H7 (cell line): ENCODE measurements around the gene SPOPL. TPM values are rescaled to one million over a fixed set of nuclear protein-coding genes. Genes with fewer than 3 reads are reported as not detected.
"Not testable (repeated sequence)": the region's sequence is repeated elsewhere in the genome, so short reads cannot be mapped to it uniquely, and the experiment has no call there.

Source experiments
- DNase-seq: peaks from one replicate; pipeline ENCODE4 v3.0.0; 2012
- H3K27me3 ChIP-seq: 2 replicates; pipeline ENCODE4 v1.6.0; 2011; ENCODE audit warnings: mild to moderate bottlenecking, low read length; ENCODE audit not compliant: control insufficient read depth, insufficient read depth
- H3K36me3 ChIP-seq: replicated peaks from 2 replicates; pipeline ENCODE4 v1.5.1; 2011; ENCODE audit warnings: low read length; ENCODE audit not compliant: control insufficient read depth, insufficient read depth
- H3K4me3 ChIP-seq: 2 replicates; pipeline ENCODE4 v1.5.1; 2011; ENCODE audit warnings: low read depth, mild to moderate bottlenecking, control low read depth, low read length, moderate library complexity; ENCODE audit not compliant: insufficient read depth
- total RNA-seq: library from RNA; depleted of rRNA; stranded (reverse); fragments of >200 nt; shearing (Covaris generic); gene quantifications from 2 replicates; pipeline ENCODE4 v1.2.3, GENCODE V29; 2014; rRNA removed

The SPOPL gene
- total RNA-seq: 5.1 and 7.8 TPM in 2 replicates

DNA sequence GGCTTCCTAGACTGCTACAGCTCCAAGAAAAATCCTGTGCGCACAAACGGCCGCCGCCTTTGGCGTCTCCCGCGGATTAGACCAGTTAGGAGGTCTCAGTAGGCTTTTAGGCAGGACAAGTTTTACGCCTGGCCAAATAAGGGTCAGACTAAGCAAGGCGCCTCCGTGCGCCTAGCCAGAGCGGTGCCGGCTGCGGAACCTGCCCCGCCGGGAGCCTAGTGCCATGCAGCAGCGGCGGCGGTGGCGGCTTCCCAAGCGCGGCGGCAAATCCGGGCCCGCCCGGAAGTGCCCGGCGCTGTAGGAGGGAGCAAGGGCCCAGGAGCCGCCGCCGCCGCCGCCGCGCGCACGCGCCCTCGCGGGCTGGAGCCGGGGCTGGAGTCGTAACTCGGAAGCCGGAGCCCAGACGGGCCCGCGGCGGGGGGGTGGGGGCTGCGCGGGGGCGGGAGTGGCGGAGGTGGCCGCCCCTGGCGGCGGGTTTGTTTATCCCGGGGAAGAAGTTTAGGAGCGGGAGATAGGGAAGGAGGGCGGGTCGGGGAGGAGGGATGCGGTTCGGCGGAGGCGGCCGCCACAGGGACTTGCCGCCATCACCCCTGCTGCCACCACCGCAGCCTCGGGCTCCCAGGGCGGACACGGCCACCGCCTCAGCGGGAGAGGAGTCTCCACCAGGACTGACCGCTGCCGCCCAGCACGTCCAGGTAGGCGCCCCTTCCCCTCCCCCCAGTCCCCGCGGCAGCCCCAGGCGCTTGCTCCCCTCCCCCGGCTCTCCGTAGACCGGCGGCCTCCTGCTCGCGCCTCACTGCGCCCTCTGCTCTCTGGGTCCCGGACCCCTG is at the start of gene SPOPL:
Gene SPOPL (plus strand): TSS at position 346 of the 830 bp plus-strand sequence. CDS start 48,447 bp downstream, outside the sequence.
- peak; percentile 96 for DNase-seq
- H3K4me3 ChIP-seq: peak within 1 kb of the TSS; percentile 85
- H3K27me3 ChIP-seq: no peaks in the 10 kb centered on the region
- no peaks in the 10 kb centered on the region for H3K36me3 ChIP-seq

DNA sequence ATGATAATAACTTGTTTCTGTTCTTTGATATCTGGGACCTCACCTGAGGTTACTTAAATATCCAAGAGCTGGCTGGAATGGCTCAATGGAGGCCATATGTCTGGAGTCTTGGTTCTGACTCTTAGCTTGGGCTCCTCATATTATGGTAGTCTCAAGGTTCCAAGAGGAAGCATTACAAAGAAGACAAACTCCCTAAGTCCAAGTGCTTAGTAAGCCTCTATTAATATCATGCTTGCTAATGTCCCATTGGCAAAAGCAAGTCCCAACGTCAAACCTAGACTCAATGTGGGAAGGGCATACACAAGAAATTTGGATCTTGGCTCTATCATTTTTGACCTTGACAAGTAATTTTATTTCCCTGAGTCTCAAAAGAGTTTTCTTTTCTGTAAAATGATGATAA is 49.2 kb upstream of the SPOPL start:
- no peak overlapping the region for H3K4me3 ChIP-seq
- DNase-seq: no peak
- no peaks in the 10 kb centered on the region for H3K36me3 ChIP-seq
- H3K27me3 ChIP-seq: no peaks in the 10 kb centered on the region

DNA sequence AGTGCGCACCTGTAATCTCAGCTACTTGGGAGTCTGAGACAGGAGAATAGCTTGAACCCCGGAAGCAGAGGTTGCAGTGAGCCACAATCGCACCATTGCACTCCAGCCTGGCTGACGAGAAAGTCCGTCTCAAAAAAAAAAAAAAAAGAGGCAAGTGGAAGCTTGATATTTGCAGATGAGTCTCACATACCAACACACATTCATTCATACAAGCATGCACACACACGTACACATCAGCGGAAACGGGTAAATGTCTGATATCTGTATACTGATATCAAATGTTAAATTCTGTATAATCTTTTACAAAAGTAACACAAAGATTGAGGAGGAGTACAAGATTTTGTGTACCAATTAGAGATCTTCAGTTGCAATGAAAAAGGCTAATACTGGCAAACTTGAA is 47.8 kb upstream of the SPOPL start:
- no peak overlapping the region for H3K4me3 ChIP-seq
- H3K27me3 ChIP-seq: no peaks in the 10 kb centered on the region
- H3K36me3 ChIP-seq: no peaks in the 10 kb centered on the region
- DNase-seq: no peak

DNA sequence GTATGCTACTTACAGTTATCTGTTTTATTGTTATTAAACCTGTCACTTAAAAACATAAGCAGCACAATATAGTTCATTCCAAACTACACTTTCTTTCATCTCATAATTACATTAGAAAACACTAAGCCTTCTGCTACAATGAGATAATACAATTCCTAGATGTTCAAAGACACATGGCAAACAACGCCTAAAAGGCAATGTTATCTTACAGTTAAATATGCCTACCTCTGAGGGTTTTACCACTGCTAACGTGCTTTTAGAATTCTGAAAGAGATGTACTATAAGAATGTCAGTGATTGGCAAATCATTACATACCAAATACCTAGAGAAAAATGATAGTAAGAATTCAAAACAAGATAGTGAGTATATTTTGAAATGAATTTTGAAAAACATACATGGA is 46.8 kb upstream of the SPOPL start:
- DNase-seq: no peak
- Histone ChIP-seq H3K36me3 (no peaks in the 10 kb centered on the region), H3K4me3 (no peak overlapping the region), H3K27me3 (no peaks in the 10 kb centered on the region)

DNA sequence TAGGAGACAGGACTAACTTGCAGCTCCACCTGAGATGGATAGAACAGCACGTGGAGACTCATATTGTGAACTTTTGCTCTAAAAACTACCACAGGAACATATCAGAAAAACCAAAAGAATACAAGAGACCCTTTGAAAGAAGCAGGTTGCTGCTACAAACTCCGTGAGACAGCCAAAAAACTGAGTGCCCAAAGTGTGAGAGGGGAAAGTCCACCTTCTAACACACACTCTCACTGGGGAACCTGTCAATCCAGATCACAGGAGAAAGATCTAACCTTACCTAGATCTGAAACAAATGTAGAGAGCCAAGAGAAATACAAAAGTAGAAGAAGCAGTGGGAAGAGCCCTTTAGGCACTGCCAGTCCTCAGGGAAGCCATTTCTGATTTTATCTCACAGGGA is 46.3 kb upstream of the SPOPL start:
- Histone ChIP-seq H3K27me3 (no peaks in the 10 kb centered on the region), H3K36me3 (no peaks in the 10 kb centered on the region), H3K4me3 (no peak overlapping the region)
- no peak for DNase-seq

DNA sequence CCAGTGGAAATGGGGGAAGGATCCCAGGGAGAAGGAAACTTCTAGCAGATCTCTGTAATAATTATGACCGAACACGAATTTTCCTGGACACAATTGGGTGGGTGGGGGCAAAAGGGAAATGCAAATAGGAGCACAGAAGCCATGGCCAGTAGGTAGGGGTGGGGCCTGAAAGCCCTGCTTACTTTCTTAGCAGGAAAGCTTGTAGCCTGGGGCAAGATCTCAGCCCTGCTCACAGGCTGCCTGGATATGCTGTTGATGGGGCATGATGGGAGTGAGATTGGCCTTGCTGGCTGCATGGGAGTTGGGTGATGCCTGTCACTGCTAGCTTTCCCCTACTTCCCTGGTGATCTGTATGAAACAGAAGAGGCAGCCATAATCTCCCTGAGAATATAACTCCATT is 45.9 kb upstream of the SPOPL start:
- DNase-seq: no peak
- no peaks in the 10 kb centered on the region for H3K36me3 ChIP-seq
- no peak overlapping the region for H3K4me3 ChIP-seq
- H3K27me3 ChIP-seq: no peaks in the 10 kb centered on the region

DNA sequence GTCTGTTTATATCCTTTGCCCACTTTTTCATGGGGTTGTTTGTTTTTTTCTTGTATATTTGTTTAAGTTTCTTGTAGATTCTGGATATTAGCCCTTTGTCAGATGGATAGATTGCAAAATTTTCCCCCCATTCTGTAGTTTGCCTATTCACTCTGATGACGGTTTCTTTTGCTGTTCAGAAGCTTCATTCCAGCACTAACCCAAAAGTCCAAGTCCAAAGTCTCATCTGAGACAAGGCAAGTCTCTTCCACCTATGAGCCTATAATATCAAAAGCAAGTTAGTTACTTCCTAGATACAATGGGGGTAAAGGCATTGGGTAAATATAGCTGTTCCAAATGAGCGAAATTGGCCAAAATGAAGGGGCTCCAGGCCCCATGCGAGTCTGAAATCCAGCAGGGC is 38.9 kb upstream of the SPOPL start:
- H3K27me3 ChIP-seq, H3K36me3 ChIP-seq, DNase-seq, H3K4me3 ChIP-seq: not testable (repeated sequence)

DNA sequence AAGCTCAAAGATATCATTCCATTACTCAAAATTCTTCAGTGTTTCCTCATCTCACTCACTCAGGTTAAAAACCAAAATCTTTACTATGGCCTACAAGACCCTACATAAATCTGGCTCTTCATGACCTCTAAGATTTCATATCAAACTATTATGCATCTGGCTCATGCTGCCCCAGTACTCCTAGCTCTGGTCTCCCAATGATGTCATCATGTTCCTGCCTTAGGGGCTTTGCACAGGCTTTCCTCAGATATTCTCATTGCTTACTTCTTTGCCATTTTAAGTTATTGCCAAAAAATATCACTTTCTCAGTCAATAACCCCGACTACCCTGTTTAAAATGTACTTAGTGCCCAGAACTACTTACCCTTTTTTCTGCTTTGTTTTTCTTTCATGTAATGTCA is 33.0 kb upstream of the SPOPL start:
- Histone ChIP-seq H3K4me3 (no peak overlapping the region), H3K36me3 (no peaks in the 10 kb centered on the region), H3K27me3 (no peaks in the 10 kb centered on the region)
- no peak for DNase-seq

DNA sequence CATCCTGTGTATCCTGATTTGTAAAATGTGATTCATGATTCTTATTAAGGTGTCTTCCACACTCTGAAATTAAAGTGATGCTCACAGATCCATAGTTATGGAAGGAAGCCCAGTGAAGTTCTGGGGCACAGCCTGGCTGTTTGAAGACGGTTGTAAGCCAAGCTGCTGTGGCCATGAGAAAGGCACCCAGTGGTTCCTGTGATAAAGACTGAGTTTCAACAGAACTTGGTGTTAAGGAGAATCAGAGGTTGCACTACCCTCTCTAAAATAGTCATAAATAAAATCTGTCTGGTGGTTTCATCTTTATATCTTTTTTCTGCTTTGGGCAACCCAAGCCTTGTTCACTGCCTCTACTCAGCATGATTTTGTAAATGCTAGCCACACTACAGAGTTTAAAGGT is 32.2 kb upstream of the SPOPL start:
- DNase-seq: no peak
- Histone ChIP-seq H3K27me3 (no peaks in the 10 kb centered on the region), H3K36me3 (no peaks in the 10 kb centered on the region), H3K4me3 (no peak overlapping the region)

DNA sequence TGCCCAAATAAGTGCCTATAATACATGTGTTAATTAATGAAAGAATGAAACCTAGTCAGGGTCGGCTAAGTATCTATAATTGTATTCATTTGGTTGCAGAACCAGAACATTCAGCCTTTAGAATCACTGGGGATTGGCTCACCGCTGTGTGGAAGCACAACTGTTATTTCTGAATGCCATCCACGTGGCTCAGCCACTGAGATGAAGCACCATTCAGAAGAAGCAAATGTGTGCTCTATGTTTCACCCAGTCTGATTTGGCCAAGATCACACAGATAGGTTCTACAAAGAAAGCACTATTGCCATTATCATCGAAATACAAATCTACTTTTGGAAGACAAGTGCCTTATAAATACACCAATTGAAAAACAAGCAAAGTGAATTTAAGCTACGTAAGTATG is 30.6 kb upstream of the SPOPL start:
- Histone ChIP-seq H3K27me3 (no peaks in the 10 kb centered on the region), H3K36me3 (no peaks in the 10 kb centered on the region), H3K4me3 (no peak overlapping the region)
- DNase-seq: no peak

DNA sequence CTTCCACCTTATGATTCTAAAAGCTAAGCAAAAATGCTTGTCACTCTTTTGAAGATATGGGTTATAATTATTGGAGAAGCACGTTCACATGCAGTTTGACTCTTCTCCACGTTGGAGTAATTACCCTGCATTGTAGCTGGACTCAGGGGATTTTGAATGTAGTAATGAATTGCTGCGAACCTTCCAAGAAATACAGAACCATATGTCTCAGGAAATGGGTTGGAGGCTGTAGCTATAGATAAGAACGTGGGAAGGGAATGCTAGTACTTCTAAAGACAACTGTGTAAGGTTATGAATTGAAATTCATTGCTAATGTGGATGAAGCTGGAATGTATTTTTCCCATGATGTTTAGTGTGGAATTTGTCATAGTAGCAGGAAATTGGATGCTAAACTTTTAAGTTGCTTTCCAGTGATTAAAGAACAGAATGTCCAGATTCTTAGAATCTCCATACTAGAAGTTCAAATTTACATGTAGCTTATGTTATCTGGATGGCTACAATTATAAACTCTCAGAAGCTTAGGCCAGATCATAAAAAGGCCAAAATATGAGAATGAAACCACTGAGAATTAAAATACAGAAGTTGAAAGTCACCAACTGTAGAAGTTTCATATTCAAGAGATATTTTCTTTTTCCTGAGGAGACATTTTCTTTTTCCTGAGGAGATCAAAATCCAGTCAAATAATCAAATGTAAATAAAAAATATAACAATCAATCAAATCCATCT is 27.3 kb upstream of the SPOPL start:
- no peak for DNase-seq

DNA sequence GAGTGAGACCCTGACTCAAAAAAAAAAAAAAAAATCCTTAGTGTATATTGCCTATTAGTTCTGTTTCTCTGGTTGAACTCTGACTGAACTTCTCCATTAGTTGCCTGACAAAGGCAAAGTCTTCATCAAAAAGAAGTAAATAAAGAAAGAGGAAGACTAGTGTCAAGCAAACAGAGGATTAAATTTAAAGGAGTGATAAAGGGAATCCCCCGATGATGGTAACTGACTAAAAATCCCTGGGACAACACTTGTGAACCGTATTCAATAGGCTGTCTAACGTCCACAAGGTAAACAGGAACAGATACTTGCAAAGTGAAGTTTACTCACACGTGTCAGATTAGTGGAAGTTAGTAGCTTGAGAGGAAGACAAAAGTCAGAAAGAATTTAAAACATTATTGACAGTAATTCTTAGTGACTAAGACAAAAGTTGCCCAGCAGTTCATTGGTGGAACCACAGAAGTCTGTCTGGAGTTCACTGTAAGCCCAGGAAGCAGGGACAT is 26.2 kb upstream of the SPOPL start:
- DNase-seq: no peak
- Histone ChIP-seq H3K27me3 (no peaks in the 10 kb centered on the region), H3K4me3 (no peak overlapping the region), H3K36me3 (no peaks in the 10 kb centered on the region)

More for the DNA sequence above, 27.3 kb upstream of the SPOPL start:
- H3K4me3 ChIP-seq: no peak overlapping the region
- no peaks in the 10 kb centered on the region for H3K27me3 ChIP-seq
- H3K36me3 ChIP-seq: no peaks in the 10 kb centered on the region

DNA sequence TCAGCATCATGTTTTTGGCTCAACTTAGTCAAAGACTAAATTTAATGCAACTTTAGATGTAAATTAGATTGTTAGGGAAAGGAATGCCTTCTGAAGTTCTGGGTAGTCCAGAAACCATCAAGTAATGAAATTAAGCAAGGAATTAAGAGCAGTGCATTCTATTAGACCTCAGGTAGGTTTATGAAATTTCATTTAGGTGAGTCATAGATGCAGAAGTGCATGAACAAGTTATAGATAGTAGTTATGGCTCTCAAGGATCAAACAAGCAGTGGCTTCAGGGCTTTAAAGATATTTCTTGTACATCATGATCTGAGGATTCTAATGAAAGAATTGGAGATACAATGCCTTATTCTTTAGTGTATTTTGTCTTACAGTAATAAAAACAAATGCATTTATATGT is 25.4 kb upstream of the SPOPL start:
- no peaks in the 10 kb centered on the region for H3K27me3 ChIP-seq
- H3K36me3 ChIP-seq: no peaks in the 10 kb centered on the region
- H3K4me3 ChIP-seq: no peak overlapping the region
- DNase-seq: no peak

DNA sequence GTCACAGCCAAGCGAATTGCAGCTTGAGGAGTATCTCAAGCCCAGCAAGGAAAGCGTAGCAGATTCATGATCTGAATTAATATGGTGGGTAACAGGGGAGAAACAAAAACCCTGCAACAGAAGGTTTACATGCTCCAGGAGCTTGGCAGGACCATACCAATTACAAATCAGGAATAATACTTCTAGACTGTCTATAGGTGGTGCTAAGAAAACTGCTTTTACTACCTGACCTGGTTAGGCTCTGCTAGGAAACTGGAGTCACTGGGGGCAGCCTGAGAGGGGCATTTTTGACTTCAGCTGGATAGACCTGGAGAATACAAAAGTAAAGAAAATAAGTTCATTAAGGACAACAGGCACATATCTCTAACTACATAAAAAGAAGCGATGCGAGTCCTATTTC is 24.6 kb upstream of the SPOPL start:
- no peak for DNase-seq
- no peak overlapping the region for H3K4me3 ChIP-seq
- no peaks in the 10 kb centered on the region for H3K36me3 ChIP-seq
- no peaks in the 10 kb centered on the region for H3K27me3 ChIP-seq

DNA sequence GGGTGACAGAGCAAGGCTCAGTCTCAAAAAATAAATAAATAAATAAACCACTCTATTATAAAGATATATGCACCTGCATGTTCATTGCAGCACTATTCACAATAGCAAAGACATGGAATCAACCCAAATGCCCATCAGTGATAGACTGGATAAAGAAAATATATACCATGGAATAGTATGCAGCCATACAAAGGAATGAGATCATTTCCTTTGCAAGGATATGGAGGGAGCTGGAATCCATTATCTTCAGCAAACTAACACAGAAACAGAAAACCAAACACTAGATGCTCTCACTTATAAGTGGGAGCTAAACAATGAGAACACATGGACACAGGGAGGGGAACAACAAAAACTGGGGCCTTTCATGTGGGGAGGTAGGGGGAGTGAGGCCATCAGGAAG is 18.8 kb upstream of the SPOPL start:
- DNase-seq, H3K36me3 ChIP-seq, H3K4me3 ChIP-seq, H3K27me3 ChIP-seq: not testable (repeated sequence)
